Transverse colon (tissue), 4 donors: ENCODE results near the gene IPO11. TPM values are rescaled to one million over a fixed set of nuclear protein-coding genes. Genes with fewer than 3 reads are reported as not detected.

Experiments used
- DNase-seq: peaks from one replicate; pipeline ENCODE4 v3.0.0-alpha.2; 2019
- H3K27ac ChIP-seq, 4 donors: fragments of 200-600 bp; sonication (generic); 2 replicates each; pipeline ENCODE4 v1.5.1; 2016 to 2018; ENCODE audit warnings: inconsistent platforms in 4 of 4
- H3K27me3 ChIP-seq: fragments of 200-600 bp; sonication (generic); 2 replicates; pipeline ENCODE4 v1.5.1; 2017; ENCODE audit warnings: inconsistent platforms
- H3K36me3 ChIP-seq, 4 donors: fragments of 200-600 bp; sonication (generic); 2 replicates each; pipeline ENCODE4 v1.5.1; 2017 to 2019; ENCODE audit warnings: inconsistent platforms in 4 of 4
- H3K4me1 ChIP-seq, 4 donors: fragments of 200-600 bp; sonication (generic); 2 replicates each; pipeline ENCODE4 v1.5.1; 2017 to 2020; ENCODE audit warnings: inconsistent platforms in 4 of 4
- H3K4me3 ChIP-seq, 4 donors: fragments of 200-600 bp; sonication (generic); 1 replicate in 1 of 4; 2 replicates in 3 of 4; pipeline versions ENCODE4 v1.5.1 to v1.6.1; 2017 to 2019; ENCODE audit warnings: inconsistent platforms in 4 of 4
- H3K9me3 ChIP-seq, 2 donors: fragments of 200-600 bp; sonication (generic); 2 replicates each; pipeline ENCODE4 v1.5.1; 2017 to 2019; ENCODE audit warnings: inconsistent platforms in 2 of 2
- CTCF ChIP-seq, 5 experiments: fragments of 200-600 bp in 3 of 5; fragments of 450-650 bp in 2 of 5; sonication (generic) in 3 of 5; IDR thresholded peaks; 1 replicate in 2 of 5; 2 replicates in 3 of 5; pipeline ENCODE4 v1.5.1; 2016 to 2017; ENCODE audit warnings: antibody characterized with exemption in 5 of 5, inconsistent platforms in 3 of 5, mild to moderate bottlenecking in 2 of 5, moderate library complexity in 1 of 5
- EP300 ChIP-seq: sonication (generic); formaldehyde crosslinking; IDR thresholded peaks from one replicate; pipeline ENCODE4 v1.6.1; 2017; ENCODE audit warnings: antibody characterized with exemption, low read depth
- POLR2A ChIP-seq: fragments of 450-650 bp; IDR thresholded peaks from one replicate; pipeline ENCODE4 v1.6.1; 2016; ENCODE audit warnings: antibody characterized with exemption, mild to moderate bottlenecking, moderate library complexity
- POLR2AphosphoS5 ChIP-seq, 3 donors: sonication (generic); formaldehyde crosslinking; IDR thresholded peaks; one replicate each; pipeline ENCODE4 v1.6.1; 2016; ENCODE audit warnings: antibody characterized with exemption in 3 of 3
- WGBS, 2 donors: methylation state at CpG; one replicate each; pipeline ENCODE4 v1.1.5; 2018; ENCODE audit warnings: low coverage in 1 of 2; 5-methylcytosine and 5-hydroxymethylcytosine counted together
- in situ Hi-C, 4 donors: fragments of 200-750 bp; cut with MboI; loops; one replicate each; pipeline versions ENCODE4 v1.15.0 to v1.15.1; 2017; ENCODE audit warnings: low sequenced_read_pairs in 3 of 4, low pct_ligation_motif_present in 1 of 4, low pct_unique_long_range_greater_than_20kb in 1 of 4
- intact Hi-C: fragments of 100-400 bp; cut with DNase I; formaldehyde crosslinking; loops from one replicate; pipeline ENCODE4 v1.15.1; 2023; ENCODE audit warnings: low total_unique reads
- total RNA-seq, 4 donors: library from RNA; depleted of rRNA; stranded (reverse); fragments of >200 nt; gene quantifications; one replicate each; pipeline ENCODE4 v1.1.0, GENCODE V29; 2016

Gene IPO11
- total RNA-seq, 4 donors from 2014 or later = 6.4 to 37.8 (median 16.3) TPM

GRCh38 chr5:62631909-62632580, 219.5 kb downstream of the IPO11 start:
- WGBS, 2 donors = 80 to 86% methylated on average over 3 of the region's 3 CpGs
- intact Hi-C loops (no loop called here), in situ Hi-C loops (no loop called here)
- no peaks in the 10 kb centered on the region for H3K27me3 ChIP-seq
- H3K4me1 ChIP-seq = no peaks in the 10 kb centered on the region
- H3K9me3 ChIP-seq = no peaks in the 10 kb centered on the region
- no peak overlapping the region for H3K27ac ChIP-seq
- TF ChIP-seq EP300 (no peak), POLR2A (no peak), POLR2AphosphoS5 (IDR thresholded peaks at IDR 0.05) (no peak), CTCF (IDR thresholded peaks at IDR 0.05) (no peak)
- H3K4me3 ChIP-seq = no peak overlapping the region
- peaks cover 0 to 8% (median 0%) of the 10 kb centered on the region in 4 donors for H3K36me3 ChIP-seq
- DNase-seq = no peak

- H3K27me3 ChIP-seq = no peaks in the 10 kb centered on the region
- in situ Hi-C loops (no loop called here), intact Hi-C loops (no loop called here)
- no peak overlapping the region for H3K27ac ChIP-seq
- H3K9me3 ChIP-seq = no peaks in the 10 kb centered on the region
- DNase-seq = no peak
- H3K4me1 ChIP-seq = no peaks in the 10 kb centered on the region
- H3K36me3 ChIP-seq = peaks cover 0 to 3% (median 0%) of the 10 kb centered on the region in 4 donors
- TF ChIP-seq POLR2A (no peak), POLR2AphosphoS5 (IDR thresholded peaks at IDR 0.05) (no peak), CTCF (IDR thresholded peaks at IDR 0.05) (no peak), EP300 (no peak)
- no peak overlapping the region for H3K4me3 ChIP-seq
These were observed 220.7 kb downstream of the IPO11 start for GRCh38 chr5:62633243-62633642.

DNA sequence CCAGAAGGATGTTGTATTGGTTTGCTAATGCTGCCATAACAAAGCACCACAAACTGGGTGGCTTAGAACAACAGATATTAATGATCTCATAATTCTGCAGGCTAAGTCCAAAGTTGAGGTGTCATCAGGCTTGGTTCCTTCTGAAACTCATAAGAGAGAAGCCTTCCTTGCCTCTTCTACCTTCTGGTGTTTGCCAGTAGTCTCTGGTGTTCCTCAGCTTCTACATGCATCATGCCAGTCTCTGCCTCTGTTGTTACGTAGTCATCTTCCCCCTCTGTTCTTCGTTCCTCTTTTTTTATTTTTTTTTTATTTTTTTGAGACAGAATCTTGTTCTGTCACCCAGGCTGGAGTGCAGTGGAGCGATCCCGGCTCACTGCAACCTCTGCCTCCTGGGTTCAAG, 227.9 kb downstream of the IPO11 start:
- 77 to 88% methylated on average over 2 to 4 of the region's 4 CpGs for WGBS, 2 donors
- intact Hi-C loops = no loop called here
- no peaks in the 10 kb centered on the region for H3K27me3 ChIP-seq

GRCh38 chr5:62642468-62642867, 229.9 kb downstream of the IPO11 start:
- in situ Hi-C loops = no loop called here
- Histone ChIP-seq H3K9me3 (no peaks in the 10 kb centered on the region), H3K36me3 (no peaks in the 10 kb centered on the region), H3K4me3 (no peak overlapping the region), H3K27ac (no peak overlapping the region), H3K4me1 (no peaks in the 10 kb centered on the region), H3K27me3 (no peaks in the 10 kb centered on the region)
- intact Hi-C loops = no loop called here
- TF ChIP-seq CTCF (IDR thresholded peaks at IDR 0.05) = no peak
- no peak for DNase-seq
- 82% methylated on average over 6 of the region's 6 CpGs; no CpG with 5 or more reads in 1 of the 2 donors for WGBS, 2 donors

More for the DNA sequence above, 227.9 kb downstream of the IPO11 start:
- in situ Hi-C loops = no loop called here
- TF ChIP-seq CTCF (IDR thresholded peaks at IDR 0.05) (no peak), POLR2A (no peak), EP300 (no peak), POLR2AphosphoS5 (IDR thresholded peaks at IDR 0.05) (no peak)
- no peak for DNase-seq
- H3K27ac ChIP-seq = no peak overlapping the region
- no peaks in the 10 kb centered on the region for H3K4me1 ChIP-seq
- H3K4me3 ChIP-seq = no peak overlapping the region
- no peaks in the 10 kb centered on the region for H3K9me3 ChIP-seq
- H3K36me3 ChIP-seq = no peaks in the 10 kb centered on the region
